HG03103 (cell line): ENCODE data around the gene SLC25A18.
"Not testable (repeated sequence)": the region's sequence is repeated elsewhere in the genome, so short reads cannot be mapped to it uniquely, and the experiment has no call there.

Experiments used
- ATAC-seq: cut with Tn5 transposase; IDR thresholded peaks from one replicate; pipeline ENCODE4 v1.9.1; 2021; ENCODE audit warnings: low read depth; ENCODE audit not compliant: unreplicated experiment

Gene SLC25A18

DNA sequence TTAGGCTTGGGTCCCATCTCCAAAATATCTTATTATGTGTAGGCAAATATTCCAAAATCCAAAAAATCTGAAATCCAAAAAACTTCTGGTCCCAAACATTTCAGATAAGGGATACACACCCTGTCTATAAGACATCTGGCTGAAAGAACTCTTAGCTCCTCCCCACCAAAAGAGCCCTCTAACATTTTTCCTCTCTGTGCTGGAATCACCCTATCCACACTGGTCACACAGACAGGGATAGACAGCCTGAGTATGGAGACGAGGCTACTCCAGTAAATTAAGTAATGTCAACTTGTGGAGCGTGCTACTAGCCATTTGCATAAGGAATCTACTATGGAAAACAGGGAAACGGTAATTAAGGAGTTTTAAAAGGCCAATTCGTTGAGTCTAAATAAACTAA is 40.4 kb downstream of the SLC25A18 start:
- ATAC-seq: no peak

DNA sequence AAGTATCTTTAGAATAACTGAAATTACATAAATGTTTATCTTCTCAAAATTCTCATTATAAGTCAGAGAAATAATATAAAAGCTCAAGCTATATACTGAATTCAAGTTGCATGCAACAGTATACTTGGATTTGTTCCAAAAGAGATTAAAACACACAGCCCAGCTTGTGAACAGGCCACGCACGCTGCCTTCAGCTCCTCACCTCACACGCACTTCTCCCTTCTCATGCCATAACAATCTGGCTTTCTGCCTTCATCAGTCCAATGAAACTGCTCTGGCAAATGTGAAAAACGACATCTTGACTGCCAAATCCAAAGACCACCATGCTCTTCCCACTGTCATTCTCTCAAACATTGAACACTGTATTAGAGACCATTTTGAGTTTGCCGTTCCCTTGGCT is 43.2 kb downstream of the SLC25A18 start:
- no peak for ATAC-seq

DNA sequence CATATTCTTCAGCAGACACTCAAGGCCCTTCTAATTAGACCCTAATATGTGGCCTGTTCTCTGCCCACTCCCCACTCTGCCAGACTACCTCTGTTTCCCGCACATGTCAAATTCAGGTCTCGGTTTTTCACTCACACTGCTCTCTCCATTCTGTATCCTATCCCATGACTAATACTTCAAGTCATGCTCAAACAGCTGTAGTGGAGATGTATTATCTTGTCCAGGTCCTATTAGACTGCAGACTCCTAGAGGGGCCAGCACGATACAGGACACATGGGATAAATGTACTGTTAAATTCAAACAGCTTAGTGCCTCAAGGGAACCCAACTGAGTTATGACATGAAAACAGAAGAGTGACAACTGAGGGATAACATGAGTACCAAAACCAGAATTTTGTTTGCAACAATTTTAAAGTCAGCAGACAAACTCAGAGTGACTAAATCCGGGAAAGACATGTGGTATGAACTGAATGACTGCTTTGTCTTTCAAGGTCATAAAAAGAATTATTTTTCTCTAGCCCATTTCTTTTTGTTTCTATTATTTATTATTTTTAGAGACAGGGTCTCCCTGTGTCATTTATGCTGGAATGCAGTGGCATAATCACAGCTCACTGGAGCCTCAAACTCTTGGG is 44.7 kb downstream of the SLC25A18 start:
- ATAC-seq: no peak

DNA sequence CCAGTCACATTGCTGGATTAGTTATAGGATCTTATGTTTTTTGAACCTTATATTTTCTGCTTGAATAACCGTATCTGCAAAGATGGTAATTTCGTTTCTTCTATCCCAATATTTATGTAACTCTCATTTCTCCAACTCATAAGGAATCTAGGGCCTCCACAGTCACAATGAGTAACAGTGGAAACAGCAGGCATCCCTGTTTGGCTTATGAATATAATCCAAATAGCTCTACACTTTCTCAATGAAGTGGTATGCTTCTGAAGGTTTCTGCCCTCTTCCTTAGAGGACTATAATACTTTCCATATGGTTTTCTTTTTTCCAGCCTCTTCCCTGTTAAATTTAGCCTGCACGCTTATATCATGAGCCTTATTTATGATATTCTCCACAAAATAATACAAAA is 48.8 kb downstream of the SLC25A18 start:
- no peak for ATAC-seq

DNA sequence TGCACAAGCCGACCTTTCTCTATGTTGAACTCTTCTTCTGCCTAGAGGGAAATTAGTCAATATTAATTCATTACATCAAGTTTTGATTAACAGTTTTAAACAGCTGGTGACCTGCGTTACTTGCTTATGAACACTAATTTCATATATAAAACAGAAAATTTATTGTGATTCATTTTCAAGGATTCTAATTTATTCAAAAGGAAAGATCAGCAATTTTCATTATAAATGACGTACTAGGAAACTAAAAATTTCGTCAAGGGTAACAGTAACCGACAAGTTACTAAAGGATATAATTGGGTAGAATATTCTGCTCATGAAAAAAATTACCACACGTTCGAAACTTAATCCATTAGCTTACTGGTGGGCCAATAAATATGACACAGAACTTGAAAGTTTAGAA is 50.0 kb downstream of the SLC25A18 start:
- no peak for ATAC-seq

DNA sequence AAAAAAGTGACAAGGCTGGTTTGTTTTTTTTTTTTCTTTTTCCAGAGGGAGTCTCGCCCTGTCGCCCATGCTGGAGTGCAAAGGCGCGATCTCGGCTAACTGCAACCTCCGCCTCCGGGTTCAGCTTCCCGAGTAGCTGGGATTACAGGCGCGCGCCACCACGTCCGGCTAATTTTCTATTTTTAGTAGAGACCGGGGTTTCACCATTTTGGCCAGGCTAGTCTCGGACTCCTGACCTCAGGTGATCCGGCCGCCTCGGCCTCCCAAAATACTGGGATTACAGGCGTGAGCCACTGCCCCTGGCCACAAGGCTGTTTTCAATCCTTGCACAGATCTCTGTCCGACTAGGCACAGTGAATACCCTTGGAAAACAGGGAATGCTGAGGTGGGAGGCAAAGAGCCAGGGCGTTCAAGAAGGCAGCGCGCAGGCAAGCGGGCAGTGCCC is 64.7 kb downstream of the SLC25A18 start:
- no peak for ATAC-seq

DNA sequence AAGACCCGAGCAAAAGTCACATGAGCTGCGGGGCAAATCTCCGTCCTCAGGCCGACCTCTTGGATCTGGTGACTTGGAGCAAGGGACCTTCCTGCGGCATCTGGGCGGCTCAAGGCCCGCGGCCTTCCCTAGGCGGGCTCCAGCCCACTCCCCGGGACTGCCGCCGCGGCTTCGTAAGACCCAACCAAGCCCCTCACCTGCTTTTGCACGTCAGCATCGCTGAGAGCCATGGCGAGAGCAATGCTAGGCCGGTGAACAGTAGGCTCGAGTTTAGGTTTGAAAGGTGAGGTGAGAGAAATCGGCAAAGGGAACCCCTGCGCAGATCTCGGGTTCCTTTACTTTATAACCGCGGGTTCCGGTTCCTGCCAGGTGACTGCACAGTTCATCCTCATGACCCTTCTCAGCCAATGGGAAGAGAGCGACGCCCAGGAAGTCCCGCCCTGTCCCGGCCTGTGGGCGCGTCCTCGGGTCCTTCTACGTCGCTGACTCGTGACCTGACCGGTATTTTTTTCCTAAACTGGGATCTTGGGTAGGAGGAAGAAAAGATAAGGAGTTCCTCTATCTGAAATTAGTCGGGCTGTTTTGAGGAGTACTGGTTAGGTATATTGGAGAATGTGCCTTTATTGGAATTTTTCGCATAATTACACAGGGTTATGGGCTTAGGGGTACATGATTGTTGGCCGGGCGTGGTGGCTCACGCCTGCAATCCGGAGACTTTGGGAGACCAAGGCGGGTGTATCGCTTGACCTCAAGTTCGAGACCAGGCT is 65.3 kb downstream of the SLC25A18 start, which contains the start of gene ATP6V1E1:
ATP6V1E1 (minus strand) TSS at position 344 of the 767 bp plus-strand sequence; CDS start at position 230, 114 bp downstream.
- peak; percentile 98 for ATAC-seq

DNA sequence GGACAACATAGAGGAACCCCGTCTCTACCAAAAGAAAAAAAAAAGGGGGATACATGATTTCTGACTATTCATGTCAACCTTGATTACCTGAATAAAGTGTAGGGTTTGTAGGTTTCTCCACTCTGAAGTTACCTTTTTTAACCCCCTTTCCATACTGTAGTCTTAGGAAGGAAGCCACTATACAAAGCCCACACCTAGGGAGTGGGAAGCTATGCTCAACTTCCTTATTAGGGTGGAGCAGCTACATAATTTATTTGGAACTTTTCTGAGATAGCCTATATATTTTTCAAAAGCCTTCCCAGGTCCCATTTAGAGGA is 65.8 kb downstream of the SLC25A18 start:
- no peak for ATAC-seq

DNA sequence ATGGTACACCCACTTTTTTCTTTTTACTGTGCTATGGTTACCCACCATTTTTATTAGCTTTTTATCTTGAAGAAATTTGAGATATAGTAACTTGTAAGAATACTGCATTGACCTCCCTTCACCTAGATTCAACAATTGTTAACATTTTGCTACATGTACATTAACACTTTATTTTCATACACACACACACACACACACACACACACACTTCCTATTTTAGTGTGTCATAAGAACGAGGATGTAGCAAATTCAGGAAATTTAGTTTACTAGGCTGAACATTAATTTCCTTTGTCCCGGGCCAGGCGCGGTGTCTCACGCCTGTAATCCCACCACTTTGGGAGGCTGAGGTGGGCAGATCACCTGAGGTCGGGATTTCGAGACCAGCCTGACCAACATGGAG is 66.3 kb downstream of the SLC25A18 start:
- no peak for ATAC-seq

DNA sequence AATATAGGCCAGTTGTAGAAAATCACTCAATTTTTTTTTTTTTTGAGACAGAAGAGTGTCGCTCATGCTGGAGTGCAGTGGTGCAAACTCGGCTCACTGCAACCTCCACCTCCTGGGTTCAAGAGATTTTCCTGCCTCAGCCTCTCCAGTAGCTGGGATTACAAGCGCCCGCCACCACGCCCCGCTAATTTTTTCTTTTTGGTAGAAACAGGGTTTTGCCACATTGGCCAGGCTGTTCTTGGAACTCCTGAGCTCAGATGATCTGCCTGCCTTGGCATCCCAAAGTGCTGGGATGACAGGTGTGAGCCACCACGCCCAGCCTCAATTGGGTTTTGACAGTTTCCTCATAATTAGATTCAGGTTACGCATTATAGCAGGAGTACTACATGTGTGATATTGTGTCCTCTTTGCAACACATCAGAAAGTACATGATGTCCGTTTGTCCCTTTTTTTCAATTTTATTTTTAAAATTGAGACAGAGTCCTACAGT is 67.8 kb downstream of the SLC25A18 start:
- ATAC-seq: no peak

DNA sequence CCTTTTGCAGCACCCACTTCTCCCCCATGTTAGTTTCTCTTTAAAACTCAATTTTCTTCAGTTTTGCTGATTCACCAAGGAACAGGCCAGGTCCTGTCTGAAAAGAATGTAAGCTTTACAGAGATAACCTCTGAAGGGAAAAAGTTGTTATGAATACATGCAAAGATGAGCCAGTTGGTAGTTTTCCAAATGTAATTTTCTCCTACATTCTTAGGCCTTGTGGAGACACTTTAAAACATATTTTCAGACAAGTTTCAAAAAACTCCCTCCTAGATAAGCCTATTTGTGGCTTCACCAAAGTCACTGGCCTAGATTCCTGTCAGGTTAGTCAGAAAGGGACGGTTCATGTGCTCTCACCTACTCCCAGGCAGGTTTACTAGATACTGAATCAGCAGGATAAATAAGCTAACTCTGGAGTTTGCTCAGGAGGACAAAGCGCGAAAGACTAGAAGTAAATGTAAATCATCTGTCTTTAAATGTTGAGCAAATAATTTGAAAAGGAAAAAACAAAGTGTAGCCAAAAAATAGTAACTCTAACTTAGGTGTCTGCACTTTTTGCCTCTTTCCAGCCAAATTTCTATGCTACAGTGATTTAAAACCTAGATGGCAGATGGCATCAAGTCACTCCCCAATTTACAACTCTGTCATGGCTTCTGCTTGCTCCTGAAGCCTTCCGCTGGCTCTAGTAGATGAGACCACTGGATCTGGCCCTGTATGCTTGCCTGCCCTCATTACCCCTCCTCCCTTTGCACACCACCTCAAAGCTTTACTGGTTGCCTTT is 70.1 kb downstream of the SLC25A18 start:
- ATAC-seq: no peak

DNA sequence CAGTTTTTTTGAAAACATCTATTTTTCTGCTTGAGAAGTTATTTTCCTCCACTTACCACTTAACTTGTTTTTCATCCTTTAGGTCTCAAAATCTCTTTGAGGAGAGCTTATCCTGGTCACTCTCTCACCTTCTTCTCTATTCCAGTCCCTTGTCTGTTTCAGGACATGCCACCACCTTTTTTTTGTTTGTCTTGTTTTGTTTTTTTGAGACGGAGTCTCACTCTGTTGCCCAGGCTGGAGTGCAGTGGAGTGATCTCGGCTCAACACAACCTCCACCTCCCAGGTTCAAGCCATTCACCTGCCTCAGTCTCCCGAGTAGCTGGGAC is 70.7 kb downstream of the SLC25A18 start:
- no peak for ATAC-seq

DNA sequence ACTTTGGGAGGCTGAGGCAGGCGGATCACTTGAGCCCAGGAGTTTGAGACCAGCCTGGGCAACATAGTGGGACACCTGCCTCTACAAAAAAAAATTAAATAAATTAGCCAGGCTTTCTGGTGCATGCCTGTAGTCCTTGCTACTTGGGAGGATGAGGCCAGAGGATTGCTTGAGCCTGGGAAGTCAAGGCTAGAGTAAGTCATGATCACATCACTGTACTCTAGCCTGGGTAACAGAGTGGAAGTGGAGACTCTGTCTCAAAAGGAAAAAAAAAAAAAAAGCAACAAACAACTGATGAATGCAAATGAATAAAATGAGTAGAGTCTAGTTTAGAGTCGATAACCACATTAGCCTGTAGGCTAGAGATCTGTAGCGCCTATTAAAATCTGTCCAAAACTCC is 71.4 kb downstream of the SLC25A18 start:
- no peak for ATAC-seq

DNA sequence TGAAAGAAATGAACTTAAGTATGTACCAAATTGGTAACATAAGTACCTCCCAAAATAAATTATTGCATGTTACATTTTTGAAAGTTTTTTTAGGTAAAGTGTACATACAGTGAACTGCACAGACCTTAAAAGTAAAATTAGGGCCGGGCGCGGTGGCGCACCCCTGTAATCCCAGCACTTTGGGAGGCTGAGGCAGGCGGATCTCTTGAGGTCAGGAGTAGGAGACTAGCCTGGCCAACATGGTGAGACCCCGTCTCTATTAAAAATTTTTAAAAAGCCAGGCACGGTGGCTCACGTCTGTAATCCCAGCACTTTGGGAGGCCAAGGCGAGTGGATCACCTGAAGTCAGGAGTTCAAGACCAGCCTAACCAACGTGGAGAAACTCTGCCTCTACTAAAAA is 73.6 kb downstream of the SLC25A18 start:
- not testable (repeated sequence) for ATAC-seq

DNA sequence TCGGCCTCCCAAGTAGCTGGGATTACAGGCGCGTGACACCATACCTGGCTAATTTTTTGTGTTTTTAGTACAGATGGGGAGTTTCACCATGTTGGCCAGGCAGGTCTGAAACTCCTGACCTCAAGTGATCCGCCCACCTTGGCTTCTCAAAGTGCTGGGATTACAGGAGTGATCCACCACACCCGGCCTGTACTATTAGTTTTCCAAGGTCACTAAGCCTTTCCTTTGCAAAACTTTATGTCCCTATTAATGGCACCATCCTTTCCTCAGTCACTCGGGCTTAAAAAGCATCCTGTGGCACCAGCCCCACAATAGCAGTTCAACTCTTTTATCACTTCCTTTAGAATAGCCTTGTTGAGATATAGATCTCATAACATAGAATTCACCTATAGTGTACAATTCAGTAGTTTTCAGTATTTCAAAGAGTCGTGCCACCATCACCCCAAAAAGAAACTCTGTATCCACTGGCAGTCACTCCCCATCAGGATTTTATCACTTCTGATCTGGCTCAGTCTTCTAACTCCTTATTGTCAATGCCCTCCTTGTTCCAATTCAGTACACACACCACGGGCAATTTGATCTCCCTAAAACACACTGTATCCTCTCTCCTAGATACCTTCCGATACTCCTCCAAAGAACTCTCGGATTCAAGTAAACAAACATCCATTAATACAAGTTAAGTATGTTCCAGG is 74.3 kb downstream of the SLC25A18 start:
- no peak for ATAC-seq

DNA sequence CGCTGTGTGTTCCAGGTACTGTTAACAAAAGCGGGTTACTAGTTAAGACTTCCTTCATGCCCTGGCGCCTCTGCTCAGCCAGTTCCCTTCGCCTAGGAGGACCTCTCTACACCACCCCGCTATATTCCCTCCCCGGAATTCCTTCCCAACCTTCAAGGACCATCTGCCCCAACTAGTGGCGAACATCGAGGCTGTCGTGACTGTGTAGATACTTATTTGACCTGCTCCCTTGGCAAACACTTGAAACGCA is 74.8 kb downstream of the SLC25A18 start:
- peak; percentile 10 for ATAC-seq

DNA sequence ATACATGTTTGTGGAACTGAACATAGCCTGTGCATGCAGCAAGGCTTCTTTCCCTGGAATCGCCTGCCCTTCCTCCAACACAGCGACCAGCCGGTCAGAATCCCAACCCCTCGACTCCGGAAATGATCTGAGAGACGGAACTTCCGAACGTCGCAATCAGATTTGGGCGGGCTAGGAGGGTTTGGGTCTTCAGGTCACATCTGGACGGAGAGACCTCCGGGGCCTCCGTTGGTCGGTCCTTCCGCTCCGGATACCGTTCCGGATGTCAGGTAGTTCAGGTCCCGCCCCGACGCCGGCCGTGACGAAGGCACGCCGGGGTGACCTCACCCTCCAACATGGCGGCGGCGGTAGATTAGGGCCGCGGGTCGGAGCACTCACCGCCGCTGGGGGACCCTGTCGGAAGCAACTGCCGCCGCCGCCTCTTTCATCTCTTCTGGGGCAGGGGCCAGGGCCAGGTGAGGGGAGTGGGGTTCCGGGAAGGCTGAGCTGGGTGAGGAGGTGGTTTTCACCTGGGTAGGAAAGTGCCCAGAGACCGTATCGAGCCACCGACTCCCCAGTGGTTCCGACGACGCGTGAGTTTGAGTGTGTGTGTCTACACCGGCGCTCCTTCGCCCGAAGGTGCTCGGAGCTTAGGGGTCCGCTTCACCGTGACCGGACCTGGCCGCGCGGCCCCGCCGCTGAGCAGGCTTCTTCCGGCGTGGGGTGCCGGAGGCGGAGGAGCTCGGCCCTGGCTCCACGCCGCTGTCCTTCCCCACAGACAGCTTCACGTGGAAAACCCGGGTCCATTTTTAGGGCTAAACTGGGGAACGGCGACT is 75.3 kb downstream of the SLC25A18 start, which contains the start of gene BCL2L13:
BCL2L13 (plus strand) TSS at position 326 of the 815 bp plus-strand sequence. CDS start 16,955 bp downstream, outside the sequence.
- ATAC-seq: peak; percentile 84

DNA sequence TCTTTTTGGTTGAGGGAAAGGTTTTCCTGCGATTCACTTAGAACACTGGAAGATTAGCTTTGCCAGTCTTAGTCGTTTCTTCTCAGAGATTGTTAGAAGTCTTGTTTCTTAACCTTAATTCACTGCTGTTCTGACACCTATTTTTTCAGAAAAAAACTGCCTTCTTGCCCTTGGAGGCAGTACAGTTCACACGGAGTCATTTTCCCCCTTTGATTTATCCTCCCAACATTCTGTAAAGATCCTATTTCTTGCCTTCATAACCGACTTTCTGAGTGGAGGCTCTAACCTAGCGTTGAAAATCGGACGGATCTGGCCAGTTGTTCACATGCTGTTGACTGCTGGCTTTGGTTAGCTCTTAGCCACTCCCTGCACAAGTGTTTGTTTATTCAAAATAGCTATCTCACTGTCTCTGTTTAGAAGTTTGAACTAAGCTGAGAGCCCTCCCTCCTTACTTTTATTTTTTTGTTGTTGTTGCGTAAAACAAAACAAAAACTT is 76.0 kb downstream of the SLC25A18 start:
- ATAC-seq: no peak
